ENCODE data around the gene U2AF2. TPM values are rescaled to one million over a fixed set of nuclear protein-coding genes. Genes with fewer than 3 reads are reported as not detected.
"Not testable (repeated sequence)": the region's sequence is repeated elsewhere in the genome, so short reads cannot be mapped to it uniquely, and the experiment has no call there.

Gene U2AF2
- total RNA-seq, 2 donors from 2014 or later, result 142 to 167 TPM

DNA sequence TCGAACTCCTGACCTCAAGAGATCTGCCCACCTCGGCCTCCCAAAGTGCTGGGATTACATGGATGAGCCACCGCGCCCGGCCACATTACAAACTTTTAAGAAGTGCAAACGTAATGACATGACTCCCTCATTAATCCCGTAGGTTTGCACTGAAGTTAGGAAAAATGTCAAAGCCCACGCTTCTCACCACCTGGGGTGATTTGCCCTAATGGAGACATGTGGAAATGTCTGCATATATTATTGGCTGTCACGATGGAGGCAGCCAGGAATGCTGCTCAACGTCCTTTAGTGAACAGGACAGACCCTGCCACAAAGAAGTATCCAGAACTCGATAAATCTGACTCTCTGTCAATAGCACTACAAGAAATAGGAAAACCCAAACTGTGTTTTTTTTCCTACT is 62.4 kb downstream of the U2AF2 start:
- DNase-seq (no peak), ATAC-seq (no peak)
- intact Hi-C loops (cut with DNase I, micrococcal nuclease), result no loop called here

- DNase-seq; intact Hi-C loops (cut with DNase I, micrococcal nuclease): not testable (repeated sequence)
Observed at GRCh38 chr19:55717879-55718711, 63.3 kb downstream of the U2AF2 start.

DNA sequence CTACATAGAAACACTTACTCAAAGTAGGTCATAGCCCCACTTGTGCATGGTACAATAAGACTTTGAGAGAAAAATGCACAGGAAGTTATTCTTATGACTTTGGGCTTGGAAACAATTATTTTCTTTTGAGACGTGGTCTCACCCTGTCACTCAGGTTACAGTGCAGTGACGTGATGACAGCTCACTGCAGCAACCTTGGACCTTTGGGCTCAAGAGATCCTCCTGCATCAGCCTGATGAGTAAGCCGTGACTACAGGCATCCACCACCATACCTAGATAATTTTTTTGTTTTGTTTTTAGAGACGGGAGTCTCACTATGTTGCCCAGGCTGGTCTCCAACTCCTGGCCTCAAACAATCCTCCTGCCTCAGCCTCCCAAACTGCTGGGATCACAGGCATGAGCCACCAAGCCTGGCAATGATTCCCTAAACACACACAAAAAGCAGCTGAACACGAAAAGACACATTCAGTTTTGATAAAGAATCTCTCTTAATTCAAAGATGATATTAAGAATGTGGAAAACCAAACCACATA is 65.4 kb downstream of the U2AF2 start:
- DNase-seq (no peak), ATAC-seq (no peak)
- intact Hi-C loops (cut with DNase I, micrococcal nuclease), result no loop called here

More at GRCh38 chr19:55717879-55718711, 63.3 kb downstream of the U2AF2 start:
- ATAC-seq, result not testable (repeated sequence)

- DNase-seq (no peak), ATAC-seq (no peak)
- intact Hi-C loops (cut with DNase I, micrococcal nuclease), result no loop called here
Observed at GRCh38 chr19:55720801-55721200, 66.0 kb downstream of the U2AF2 start.

- ATAC-seq (no peak), DNase-seq (no peak)
- intact Hi-C loops (cut with DNase I, micrococcal nuclease), result no loop called here
Observed at GRCh38 chr19:55723491-55723890, 68.7 kb downstream of the U2AF2 start.

Other genes starting within 250 kb of the U2AF2 start
- gene UBE2S, start 247.2 kb upstream of the U2AF2 start, total RNA-seq, result 10 to 100 TPM; 20.9 to 33.7 TPM
- not detected for gene SHISA7, start 211.7 kb upstream of the U2AF2 start, total RNA-seq
- 100 to 1,000 TPM in 1 of 2 donors, 10 to 100 TPM in 1; 63.5 to 115 TPM for gene ISOC2, start 193.4 kb upstream of the U2AF2 start, total RNA-seq
- not detected for gene C19orf85, start 190.3 kb upstream of the U2AF2 start, total RNA-seq
- 10 to 100 TPM in 1 of 2 donors, 1 to 10 TPM in 1; 8.0 to 10.3 TPM for gene ZNF628, start 178.4 kb upstream of the U2AF2 start, total RNA-seq
- gene NAT14, start 169.8 kb upstream of the U2AF2 start, total RNA-seq, result 1 to 10 TPM; 4.0 to 4.8 TPM
- 1 to 10 TPM; 2.6 to 5.8 TPM for gene SSC5D, start 166.6 kb upstream of the U2AF2 start, total RNA-seq
- not detected for gene SBK2, start 117.9 kb upstream of the U2AF2 start, total RNA-seq
- not detected for gene SBK3, start 109.5 kb upstream of the U2AF2 start, total RNA-seq
- 1 to 10 TPM; 5.3 to 7.3 TPM for gene ZNF579, start 74.2 kb upstream of the U2AF2 start, total RNA-seq
- 10 to 100 TPM; 14.7 to 15.5 TPM for gene FIZ1, start 55.5 kb upstream of the U2AF2 start, total RNA-seq
- 10 to 100 TPM; 26.6 to 36.4 TPM for gene ZNF524, start 54.7 kb upstream of the U2AF2 start, total RNA-seq
- 10 to 100 TPM; 13.0 to 13.6 TPM for gene ZNF865, start 49.4 kb upstream of the U2AF2 start, total RNA-seq
- 10 to 100 TPM in 1 of 2 donors, 1 to 10 TPM in 1; 8.6 to 11.6 TPM for gene ZNF784, start 30.5 kb upstream of the U2AF2 start, total RNA-seq
- 10 to 100 TPM; 22.5 to 23.3 TPM for gene ZNF580, start 14.0 kb upstream of the U2AF2 start, total RNA-seq
- 10 to 100 TPM; 15.2 to 18.7 TPM for gene ZNF581, start 11.4 kb upstream of the U2AF2 start, total RNA-seq
- 1 to 10 TPM; 6.2 to 6.7 TPM for gene CCDC106, start 6.8 kb upstream of the U2AF2 start, total RNA-seq
- 100 to 1,000 TPM; 235 to 239 TPM for gene EPN1, start 20.2 kb downstream of the U2AF2 start, total RNA-seq
- not detected for gene NLRP9, start 83.4 kb downstream of the U2AF2 start, total RNA-seq
- gene RFPL4A, start 104.1 kb downstream of the U2AF2 start, total RNA-seq, result not detected
- gene RFPL4AL1, start 114.1 kb downstream of the U2AF2 start, total RNA-seq, result not detected
- gene NLRP11, start 177.0 kb downstream of the U2AF2 start, total RNA-seq, result under 1 TPM; 0.11 to 0.12 TPM
- not detected for gene NLRP4, start 181.5 kb downstream of the U2AF2 start, total RNA-seq